GM21825 (cell line): ENCODE measurements around the gene TMEM203.

ENCODE experiments used
- ATAC-seq: cut with Tn5 transposase; IDR thresholded peaks from one replicate; pipeline ENCODE4 v1.9.1; 2021; ENCODE audit warnings: mild to moderate bottlenecking, moderate library complexity; ENCODE audit not compliant: unreplicated experiment

The TMEM203 gene

DNA sequence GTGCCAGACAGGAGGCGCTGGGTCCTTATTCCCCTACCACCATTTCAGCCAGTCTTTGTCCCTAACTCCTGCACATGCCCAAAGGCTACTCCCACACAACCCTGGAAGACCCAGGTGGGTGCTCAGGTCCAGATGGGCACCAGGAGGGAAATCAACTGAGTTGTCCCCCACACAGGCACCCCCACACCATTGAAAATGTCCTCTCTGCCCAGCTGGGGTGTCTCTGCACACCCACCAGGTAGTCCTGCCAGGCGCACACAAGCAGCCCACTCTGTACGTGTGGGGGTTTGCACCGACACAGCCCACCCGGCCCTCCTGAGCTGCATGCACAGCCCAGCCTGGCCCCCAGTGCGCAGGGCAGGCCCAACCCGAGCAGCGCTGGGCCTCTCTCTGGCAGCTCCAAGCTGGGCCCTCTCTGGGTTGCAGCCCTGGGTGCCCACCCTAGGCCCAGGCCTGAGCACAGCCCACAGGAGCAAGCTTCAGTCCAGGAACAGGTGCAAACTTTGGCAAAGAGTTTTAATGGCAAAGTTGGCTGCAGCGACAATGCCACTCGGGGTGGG lies 14.4 kb upstream of the TMEM203 start:
- ATAC-seq: no peak

DNA sequence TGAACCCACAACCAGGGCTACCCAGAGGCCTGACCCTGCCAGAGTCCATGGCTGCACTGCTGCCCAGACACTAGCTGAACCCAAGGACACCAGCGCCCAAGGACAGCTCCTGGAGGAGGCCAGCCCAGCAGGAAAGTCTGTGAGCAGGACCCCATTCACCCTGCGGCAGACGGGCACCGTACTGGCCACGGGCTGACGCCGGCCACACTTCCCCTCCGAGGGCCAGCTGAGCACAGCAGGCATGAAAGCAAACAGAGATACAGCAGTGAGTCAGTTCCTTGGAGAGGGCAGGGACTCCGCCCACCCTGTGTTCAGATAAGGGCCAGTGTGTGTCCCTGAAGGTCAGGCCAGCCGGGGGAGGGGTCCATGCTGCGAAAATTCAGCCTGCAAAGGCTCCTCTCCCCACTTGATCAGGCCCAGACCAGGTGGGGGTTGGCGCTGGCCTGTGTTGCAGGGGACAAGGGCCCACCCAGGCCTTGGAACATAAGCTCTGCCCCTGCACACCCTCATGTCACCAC lies 13.4 kb upstream of the TMEM203 start:
- no peak for ATAC-seq

DNA sequence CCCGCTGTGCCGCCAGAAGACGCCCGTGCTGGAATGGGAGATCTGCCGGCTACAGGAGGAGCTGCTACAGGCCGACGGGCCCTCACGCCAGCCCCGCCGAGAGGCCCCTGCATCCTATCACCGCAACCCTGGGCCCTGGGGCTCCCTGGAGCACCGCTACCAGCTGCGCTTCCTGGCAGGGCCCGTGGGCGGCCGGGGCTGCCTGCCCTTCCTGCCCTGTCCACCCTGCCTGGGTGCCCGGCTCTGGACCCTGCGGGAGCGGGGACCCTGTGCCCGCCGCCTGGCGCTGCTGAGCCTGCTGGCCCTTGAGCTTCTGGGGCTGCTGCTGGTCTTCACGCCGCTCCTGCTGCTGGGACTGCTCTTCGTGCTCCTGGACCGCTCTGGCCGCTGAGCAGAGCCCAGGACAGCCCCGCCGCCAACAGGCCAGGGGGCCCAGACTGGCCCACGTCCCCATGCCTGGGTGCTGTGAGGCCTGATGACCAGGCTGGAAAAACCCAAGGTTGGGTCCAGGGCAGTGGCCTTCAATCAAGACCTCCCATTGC lies 12.8 kb upstream of the TMEM203 start:
- no peak for ATAC-seq

DNA sequence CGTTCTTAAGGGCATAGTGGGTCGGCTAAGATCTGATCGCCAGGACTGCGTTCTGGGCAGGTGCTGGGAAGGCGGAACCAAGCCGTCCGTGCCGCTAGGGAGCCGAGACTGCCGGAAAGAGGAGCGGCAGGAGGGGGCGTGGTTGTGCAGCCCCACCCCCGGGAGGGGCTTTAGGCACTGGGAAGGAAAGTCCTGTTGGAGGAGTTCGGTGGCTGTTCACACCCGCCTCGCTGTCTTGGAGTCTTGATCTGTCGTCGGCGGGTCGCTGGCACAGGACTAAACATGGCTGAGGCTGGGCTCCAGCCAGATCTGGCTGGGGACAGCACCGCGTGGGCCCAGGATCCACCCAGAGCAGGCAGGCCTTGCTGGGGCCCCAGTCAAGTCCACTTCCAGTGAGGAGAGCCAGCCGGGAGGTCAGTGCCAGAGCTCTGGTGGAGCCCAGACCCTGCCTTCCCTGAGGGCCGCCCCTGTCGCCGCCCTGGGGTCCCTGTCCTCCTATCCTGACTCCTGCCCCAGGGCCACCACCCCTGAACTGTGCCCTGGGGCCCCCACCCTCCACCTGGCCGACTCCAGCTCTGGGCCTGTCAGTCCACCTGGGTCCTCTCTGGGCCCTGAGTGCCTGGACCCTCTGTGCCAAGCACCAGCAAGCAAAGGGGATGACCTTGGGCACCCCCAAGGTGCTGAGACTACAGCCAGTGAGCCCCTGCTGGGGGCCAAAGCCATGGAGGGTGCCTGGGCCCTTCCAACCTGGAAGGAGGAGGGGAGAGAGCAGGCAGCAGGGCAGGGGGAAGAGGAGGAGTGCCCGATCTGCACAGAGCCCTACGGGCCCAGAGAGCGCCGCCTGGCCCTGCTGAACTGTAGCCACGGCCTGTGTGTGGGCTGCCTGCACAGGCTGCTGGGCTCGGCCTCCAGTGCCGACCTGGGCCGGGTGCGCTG lies 12.1 kb upstream of the TMEM203 start:
- no peak for ATAC-seq

DNA sequence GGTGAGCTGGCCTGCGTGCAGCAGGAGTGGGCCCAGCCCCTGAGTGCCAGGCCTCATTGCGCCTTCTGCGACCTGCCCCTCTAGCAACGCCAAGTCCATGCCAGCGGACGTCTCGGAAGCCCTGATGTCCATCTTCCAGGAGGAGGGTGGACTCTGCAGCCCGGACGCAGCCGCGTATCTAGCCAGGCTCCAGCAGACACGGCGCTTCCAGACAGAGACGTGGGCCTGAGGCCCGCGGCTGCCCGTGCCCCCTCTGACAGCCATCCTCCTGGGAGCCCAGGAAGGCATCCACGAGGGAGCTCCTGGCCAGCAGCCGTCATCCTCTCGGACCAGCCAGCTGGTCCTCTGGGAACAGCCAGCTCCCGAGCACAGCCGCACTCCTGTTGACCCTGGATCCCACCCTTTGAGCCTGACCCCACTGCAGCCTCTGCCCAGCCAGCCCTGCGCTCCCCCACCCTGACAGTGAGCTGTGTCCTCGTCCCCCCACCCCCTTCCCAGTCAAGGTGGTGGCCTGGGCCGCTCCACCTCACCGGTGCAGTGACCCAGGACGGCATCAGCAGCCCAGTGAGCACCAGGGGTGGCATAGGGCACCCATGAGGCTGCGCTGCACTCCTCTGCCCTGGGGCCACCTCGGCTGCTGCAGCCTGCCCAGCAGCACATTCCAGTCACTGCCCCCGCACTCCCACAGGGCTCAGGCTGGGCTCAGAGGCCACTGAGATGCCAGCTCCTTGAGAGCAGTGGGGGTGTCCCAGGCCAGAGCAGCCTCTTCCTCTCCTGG lies 10.9 kb upstream of the TMEM203 start:
- no peak for ATAC-seq

DNA sequence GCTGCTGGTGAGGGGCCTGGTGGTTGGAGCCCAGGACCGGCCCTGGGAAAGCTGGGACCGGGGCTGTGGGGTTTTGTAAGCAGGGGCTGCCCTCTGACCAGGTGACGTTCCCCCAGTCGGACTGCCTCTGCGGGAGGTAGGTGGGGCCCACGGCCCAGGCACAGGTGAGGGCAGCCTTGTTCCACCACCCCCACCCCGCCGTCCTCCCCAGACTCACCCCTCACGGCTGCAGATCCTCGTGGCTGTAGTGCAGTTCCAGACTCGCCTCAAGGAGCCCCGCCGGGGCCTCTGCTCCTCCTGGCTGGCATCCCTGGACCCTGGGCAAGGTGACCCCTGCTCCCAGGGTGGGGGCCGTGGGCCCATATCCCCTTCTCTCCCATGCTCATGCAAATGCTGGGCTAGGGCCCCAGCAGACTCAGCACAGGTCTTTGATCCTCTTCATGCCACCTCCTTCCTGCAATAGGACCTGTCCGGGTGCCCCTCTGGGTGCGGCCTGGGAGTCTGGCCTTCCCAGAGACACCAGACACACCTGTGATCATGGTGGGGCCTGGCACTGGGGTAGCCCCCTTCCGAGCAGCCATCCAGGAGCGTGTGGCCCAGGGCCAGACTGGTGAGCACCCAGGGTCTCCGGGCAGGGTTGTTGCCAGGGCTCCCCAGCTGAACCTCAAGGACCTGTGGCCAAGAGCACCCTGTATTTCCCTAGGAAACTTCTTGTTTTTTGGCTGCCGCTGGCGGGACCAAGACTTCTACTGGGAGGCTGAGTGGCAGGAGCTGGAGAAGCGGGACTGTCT lies 9.9 kb upstream of the TMEM203 start:
- ATAC-seq: no peak

DNA sequence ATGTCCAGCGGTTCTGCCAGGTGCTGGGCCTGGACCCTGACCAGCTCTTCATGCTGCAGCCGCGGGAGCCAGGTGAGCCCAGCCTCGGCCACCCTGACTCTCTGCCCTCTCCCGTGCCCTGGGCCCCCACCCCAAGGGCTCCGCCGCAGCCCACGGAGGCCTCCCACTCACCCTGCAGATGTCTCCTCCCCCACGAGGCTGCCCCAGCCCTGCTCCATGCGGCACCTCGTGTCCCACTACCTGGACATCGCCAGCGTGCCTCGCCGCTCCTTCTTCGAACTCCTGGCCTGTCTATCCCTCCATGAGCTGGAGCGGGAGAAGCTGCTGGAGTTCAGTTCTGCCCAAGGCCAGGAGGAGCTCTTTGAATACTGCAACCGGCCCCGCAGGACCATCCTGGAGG lies 9.2 kb upstream of the TMEM203 start:
- ATAC-seq: no peak

DNA sequence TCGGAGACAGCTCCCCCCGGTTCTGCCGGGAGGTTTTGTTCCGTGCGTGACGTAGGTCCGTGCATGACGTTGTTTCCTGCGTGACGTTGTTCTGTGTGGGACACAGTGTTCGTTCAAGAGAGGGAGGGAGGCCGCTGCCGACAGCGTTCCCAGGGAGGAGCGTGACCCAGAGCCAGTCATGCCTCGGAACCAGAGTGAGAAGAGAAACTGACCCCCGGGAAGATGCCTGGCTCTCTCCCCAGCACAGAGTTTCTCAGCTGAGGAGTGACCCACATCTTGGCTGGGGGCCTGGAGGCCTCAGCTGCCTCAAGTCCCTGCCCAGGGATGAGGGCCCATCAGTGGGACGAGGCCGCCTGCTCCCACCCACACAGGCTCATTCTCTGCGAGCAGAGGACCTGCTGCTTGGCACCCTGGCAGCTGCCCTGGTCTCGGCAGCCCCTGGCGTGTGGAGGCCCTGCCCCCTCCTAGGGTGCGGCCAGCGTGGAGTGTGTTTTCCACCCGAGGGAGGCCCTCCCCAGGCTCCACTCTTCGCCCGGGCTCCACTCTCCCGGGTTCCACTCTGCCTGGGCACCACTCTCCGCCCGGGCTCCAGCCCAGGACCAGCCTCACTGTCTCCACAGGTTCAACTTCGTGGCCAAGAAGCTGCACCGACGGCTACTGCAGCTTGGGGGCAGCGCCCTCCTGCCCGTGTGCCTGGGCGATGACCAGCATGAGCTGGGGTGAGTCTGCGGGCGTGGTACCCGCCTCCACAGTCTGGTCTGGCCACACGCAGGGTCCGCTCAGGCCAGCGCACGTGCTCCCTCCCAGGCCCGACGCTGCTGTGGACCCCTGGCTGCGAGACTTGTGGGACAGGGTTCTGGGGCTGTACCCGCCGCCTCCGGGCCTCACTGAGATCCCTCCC lies 8.0 kb upstream of the TMEM203 start:
- no peak for ATAC-seq

DNA sequence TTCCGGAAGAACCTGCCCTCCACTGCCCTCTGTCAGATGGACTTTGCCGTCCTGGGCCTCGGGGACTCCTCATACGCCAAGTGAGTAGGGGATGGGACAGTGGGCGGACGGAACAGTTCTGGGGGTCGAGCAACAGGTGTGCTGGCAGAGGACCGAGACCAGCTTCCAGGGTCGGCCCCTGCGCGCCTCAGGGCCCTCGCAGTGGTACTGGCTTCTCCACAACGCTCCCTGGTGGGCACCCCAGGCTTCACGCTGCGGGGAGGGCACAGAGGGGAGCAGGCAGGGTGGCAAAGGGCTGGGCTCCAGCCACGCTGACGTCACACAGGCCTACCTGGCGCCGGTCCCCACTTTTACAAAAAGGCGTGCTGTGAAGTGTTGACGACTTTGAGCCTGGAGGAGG lies 7.1 kb upstream of the TMEM203 start:
- no peak for ATAC-seq

DNA sequence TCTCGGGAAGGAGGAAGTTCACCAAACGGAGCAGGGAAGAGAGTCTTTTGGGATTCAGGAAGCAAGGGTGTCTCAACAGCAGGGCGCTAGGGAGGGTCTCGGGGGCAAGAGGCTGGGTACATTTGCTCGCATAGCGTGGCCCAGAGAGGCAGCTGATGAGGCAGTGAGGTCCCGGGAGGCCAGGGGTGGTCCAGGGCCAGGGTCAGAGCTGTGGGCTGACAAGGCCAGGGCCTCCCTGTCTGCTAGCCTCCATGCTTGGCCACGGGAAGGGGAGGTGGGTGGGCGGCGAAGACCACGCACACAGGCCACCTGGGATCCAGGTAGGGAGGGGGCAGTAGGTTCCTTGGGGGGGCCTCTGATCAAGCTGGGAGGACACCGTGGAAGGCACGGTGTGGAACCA lies 6.1 kb upstream of the TMEM203 start:
- no peak for ATAC-seq

DNA sequence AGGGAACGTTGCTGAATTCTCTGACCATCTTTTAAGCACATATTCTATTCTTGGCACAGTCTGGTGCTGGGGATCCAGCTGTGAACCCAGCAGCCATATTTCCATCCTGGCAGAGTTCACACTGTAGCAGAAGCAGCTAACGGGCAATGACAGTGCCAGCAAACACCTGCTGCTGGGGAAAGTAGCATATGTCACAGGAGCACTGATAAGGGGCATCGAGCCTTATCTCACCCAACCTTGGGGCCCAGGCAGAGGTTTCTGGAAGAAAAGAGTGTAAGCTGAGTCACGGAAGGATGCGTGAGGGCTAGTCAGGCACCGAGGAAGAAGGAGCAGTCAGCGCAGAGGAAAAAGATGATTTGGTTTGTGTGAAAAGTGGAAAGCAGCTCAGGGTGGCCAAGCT lies 1.2 kb upstream of the TMEM203 start:
- no peak for ATAC-seq

DNA sequence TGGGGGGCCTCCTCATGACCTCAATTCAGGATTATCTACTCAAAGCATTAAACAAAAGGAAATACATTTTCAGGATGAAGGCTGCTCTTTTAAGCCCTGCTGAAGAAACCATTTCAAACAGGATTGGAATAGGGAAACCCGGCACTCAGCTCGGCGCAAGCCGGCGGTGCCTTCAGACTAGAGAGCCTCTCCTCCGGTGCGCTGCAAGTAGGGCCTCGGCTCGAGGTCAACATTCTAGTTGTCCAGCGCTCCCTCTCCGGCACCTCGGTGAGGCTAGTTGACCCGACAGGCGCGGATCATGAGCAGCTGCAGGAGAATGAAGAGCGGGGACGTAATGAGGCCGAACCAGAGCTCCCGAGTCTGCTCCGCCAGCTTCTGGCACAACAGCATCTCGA lies 720 bp downstream of the TMEM203 start:
- ATAC-seq: no peak

DNA sequence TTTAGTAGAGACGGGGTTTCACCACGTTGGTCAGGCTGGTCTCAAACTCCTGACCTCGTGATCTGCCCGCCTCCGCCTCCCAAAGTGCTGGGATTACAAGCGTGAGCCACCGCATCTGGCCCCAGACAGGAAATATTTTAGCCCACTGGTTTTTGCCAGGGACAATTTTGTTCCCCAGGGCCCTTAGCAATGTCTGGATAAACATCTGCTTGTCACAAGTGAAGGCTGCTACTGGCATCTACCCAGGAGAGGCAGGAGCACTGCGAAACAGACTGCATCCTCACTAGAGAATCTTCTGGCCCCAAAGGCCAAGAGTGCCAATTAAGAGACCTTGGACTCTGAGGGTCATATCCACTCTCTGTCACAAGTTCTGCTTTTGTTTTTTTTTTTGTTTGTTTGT lies 2.5 kb downstream of the TMEM203 start:
- ATAC-seq: no peak

DNA sequence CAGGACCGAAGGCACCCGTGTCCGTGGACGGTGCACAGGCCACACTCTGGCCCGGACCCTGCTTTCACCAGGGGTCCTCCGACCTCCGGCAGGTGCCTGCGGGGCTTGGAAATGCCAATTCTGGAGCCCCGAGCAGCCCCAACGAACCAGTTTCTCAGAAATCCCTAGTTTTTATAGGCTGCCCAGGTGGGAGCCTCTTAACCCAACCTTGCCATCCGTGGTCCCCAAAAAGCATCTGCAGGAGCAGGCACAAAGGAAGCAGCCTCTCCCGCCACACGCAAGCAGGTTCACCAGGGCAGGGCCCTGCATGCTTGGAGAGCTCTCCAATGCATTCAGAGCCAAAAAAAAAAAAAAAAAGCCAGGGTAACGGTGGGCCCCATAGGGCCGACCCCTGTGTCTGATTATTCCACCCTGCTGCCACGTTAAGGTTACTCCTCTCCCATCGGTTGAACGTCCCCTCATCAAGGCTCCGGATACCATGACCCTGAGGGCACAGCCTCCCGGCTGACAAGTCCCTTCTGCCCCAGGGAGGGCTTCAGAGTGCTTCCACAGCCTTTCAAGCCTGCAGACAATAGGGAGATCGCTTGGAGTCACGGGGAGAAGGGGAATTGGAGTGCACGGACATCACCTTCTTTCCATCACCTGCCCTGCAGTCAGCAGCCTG lies 4.1 kb downstream of the TMEM203 start:
- no peak for ATAC-seq

DNA sequence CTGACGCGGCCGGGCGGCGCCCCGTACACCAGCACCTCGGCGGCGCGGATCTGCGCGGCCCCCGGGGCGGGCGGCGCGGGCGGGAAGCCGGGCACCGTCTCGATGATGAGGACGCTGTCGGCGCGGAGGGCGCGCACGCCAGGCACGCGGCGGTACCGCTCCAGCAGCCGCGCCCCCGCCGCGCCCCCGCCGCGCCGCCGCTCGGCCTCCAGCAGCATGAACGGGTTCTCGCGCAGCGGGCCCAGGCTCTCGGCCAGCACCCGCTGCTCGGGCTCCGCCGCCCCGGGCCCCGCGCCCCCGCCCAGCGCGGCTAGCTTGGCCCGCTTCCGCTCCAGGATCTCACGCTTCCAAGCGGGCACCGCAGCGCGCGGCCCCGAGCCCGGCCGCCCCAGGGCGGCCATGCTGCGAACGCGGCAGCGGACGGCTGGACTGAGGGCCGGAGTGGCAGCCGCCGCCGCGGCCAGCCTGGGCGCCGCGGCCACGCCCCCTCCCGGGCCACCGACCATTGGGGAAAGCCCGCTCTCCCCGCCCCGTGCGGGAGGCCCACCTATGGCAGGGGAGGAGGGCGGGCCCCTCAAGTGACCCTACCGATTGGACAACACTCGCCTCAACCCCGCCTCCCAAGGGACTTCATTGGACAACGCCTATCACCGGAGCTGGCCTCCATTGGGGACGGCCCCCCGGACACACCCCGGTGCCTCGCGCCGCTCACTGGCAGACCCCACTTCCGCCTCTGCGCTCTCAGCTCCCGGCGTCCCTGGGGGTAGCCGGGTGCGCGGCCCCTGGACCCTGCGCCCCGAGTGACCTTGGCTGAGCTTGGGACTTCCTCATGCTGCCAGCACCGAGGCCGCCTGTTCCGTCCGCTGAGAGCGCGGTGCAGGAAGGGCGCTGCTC lies 4.9 kb downstream of the TMEM203 start, which contains the start of gene TPRN:
Gene TPRN, minus strand, starts transcription at position 431 of the 894 bp plus-strand sequence. Its CDS starts 30 bp downstream, at position 401.
- peak; percentile 81 for ATAC-seq

DNA sequence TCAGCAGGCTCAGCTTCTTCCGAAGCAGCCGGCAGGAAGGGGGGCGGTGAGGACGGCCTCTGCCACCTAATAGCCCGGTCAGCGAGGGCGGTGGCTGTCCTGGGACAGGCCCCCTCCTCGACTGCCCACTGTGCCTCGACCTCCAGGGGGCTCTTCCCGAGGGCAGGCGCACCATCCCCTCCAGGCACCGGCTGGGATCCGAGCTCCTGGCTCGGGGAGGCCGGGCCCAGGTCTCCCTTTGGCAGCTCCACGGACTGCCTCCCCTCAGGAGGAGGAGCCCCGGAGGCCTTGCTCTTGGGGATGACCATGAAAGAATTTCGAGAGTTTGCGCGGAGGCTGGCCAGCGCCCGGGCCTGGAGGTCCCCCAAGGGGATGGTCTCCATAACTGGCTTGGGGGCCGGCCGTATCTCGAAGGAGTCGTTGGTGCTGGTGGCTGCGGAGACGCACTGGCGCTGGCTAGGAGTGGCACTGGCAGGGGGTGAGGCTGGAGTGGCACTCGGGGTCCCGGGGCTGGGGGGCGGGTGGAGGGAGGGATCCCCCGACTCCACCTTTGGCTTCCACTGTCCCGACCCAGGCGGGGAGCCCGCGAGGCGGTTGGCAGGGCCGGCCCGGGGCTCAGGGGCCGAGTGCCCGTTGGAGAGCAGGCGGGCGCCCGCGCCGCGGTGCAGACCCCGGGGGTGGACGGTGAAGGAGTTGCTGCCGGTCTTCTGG lies 5.9 kb downstream of the TMEM203 start:
- no peak for ATAC-seq

DNA sequence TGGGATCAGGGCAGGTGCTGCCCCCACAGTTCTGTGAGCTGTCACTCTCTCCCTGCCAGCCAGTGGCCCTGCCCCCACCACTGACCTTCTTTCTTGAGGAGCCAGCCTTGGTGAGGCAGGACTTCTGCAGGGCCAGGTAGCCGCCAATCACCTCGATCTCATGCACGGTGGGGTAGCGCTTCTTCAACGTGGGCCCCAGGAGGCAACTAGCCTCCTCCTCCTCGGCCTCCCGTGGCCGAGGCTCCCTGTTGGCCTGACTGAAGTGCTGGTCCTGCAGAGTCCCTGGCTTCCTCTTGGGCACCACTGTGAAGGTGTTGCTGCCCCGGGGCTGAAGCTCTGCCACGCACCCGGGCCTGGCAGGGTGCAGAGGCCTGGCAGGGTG lies 6.6 kb downstream of the TMEM203 start:
- no peak for ATAC-seq
